ENCODE results near the gene ZACN. TPM values are rescaled to one million over a fixed set of nuclear protein-coding genes. Genes with fewer than 3 reads are reported as not detected.

Gene ZACN
- total RNA-seq, 2 experiments from 2014 or later, result 0.76 to 1.2 TPM

DNA sequence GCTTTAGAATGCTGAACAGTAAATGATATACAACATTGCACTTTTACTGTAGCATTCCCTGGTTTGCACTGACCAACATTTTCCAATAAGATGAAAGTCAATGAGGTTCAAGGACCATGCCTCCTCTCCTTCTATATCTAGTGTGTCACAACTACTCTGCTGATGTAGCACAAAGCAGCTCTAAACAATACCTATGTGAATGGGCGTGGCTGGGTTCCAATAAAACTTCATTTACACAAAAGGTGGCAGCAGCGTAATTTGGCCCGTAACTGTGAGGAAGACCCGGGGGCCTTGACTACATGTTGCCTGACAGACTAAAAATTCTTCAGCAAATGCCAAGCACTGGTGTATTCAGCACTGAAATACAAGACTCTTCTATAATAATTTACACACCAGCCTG, 13.2 kb upstream of the ZACN start:
- Histone ChIP-seq H3K4me2 (ENCODE audit: low read length) (no peak overlapping the region), H3K36me3 (ENCODE audit: insufficient read depth, low read length) (peaks cover 86% of the 10 kb centered on the region), H2AFZ (ENCODE audit: low read length) (no peak overlapping the region), H3K79me2 (ENCODE audit: insufficient read depth, low read depth, low read length) (peaks cover 27% of the 10 kb centered on the region), H3K4me3 (ENCODE audit: low read depth, low read length, poor library complexity, severe bottlenecking) (no peak overlapping the region), H3K9me2 (ENCODE audit: insufficient read depth, low read length) (no peaks in the 10 kb centered on the region), H3K9me3 (ENCODE audit: low read length) (no peaks in the 10 kb centered on the region), H3K27ac (ENCODE audit: low read depth, low read length, poor library complexity, severe bottlenecking) (no peak overlapping the region), H4K20me1 (ENCODE audit: insufficient read depth, low read length) (0 out of 2 replicates have a peak, but pooled peaks cover 2% of the 10 kb centered on the region), H3K4me1 (ENCODE audit: insufficient read depth, low read length, poor library complexity, severe bottlenecking) (peaks cover 21% of the 10 kb centered on the region)
- intact Hi-C loops (cut with micrococcal nuclease; ENCODE audit: unreplicated experiment), result no loop called here
- no peak for DNase-seq (ENCODE audit: low spot score)
- POLR2A ChIA-PET, result interaction anchor here (0.5 to 2.0 kb wide), 4 partner anchors 10 to 359 kb away, joined by 3 to 10 read pairs (median 6); no protein-coding TSS in a partner anchor
- CTCF ChIA-PET (ENCODE audit: unreplicated experiment), result interaction anchor here (0.6 kb wide), 2 partner anchors 770 to 1031 kb away, joined by 3 read pairs; no protein-coding TSS in a partner anchor
- no peak for TF ChIP-seq EZH2phosphoT487 (IDR thresholded peaks at IDR 0.05; ENCODE audit: borderline replicate concordance, low read depth, low read length)
- TF ChIP-seq, protein P1, sequence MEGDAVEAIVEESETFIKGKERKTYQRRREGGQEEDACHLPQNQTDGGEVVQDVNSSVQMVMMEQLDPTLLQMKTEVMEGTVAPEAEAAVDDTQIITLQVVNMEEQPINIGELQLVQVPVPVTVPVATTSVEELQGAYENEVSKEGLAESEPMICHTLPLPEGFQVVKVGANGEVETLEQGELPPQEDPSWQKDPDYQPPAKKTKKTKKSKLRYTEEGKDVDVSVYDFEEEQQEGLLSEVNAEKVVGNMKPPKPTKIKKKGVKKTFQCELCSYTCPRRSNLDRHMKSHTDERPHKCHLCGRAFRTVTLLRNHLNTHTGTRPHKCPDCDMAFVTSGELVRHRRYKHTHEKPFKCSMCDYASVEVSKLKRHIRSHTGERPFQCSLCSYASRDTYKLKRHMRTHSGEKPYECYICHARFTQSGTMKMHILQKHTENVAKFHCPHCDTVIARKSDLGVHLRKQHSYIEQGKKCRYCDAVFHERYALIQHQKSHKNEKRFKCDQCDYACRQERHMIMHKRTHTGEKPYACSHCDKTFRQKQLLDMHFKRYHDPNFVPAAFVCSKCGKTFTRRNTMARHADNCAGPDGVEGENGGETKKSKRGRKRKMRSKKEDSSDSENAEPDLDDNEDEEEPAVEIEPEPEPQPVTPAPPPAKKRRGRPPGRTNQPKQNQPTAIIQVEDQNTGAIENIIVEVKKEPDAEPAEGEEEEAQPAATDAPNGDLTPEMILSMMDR (conservative IDR thresholded peaks at IDR 0.05; ENCODE audit: low read length), result no peak
- BruUV-seq (replicated peaks), result no TSS peak

DNA sequence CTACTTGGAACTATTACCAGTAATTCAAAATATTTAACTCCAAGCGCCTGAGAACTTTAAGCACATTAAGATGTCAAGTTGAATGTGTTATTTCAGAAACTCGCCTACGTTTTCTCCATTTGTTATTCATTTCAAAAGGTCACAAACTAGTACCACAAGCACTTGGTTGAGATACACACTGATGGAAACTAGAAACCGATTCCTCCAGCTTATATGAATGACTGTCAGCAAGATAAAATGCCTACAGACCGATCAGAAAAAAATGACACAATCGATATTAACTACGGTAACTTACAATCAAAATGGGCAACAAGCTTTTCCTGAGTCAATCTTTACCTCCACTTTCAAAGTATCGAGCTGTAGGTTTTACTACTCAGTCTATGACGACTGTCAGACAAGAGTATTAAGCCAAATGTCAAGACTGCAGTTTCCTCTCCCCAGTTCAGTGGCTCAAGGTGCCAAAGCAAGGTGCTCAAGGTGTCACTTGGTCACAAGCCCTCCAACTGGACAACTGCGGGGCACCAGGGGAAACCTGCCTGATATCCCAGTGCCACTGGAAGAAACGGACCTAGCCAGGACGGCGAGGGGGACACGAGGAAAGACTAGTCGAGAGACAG, 7.3 kb upstream of the ZACN start:
- DNase-seq (ENCODE audit: low spot score), result peak; percentile 48
- Histone ChIP-seq H3K9me2 (ENCODE audit: insufficient read depth, low read length) (no peaks in the 10 kb centered on the region), H3K4me2 (ENCODE audit: low read length) (peak overlapping the region; percentile 74), H2AFZ (ENCODE audit: low read length) (peak overlapping the region; percentile 87; the same call in 1 of the 2 replicates), H3K4me3 (ENCODE audit: low read depth, low read length, poor library complexity, severe bottlenecking) (peak overlapping the region; percentile 78), H3K4me1 (ENCODE audit: insufficient read depth, low read length, poor library complexity, severe bottlenecking) (peaks cover 20% of the 10 kb centered on the region), H4K20me1 (ENCODE audit: insufficient read depth, low read length) (0 out of 2 replicates have a peak, but pooled peaks cover 4% of the 10 kb centered on the region), H3K27ac (ENCODE audit: low read depth, low read length, poor library complexity, severe bottlenecking) (peak overlapping the region; percentile 72), H3K79me2 (ENCODE audit: insufficient read depth, low read depth, low read length) (peaks cover 48% of the 10 kb centered on the region), H3K9me3 (ENCODE audit: low read length) (no peaks in the 10 kb centered on the region), H3K36me3 (ENCODE audit: insufficient read depth, low read length) (peaks cover 32% of the 10 kb centered on the region)
- POLR2A ChIA-PET, result interaction anchor here (0.6 to 2.3 kb wide), 8 partner anchors 34 to 191 kb away, joined by 3 to 12 read pairs (median 4); no protein-coding TSS in a partner anchor
- no peak for TF ChIP-seq EZH2phosphoT487 (IDR thresholded peaks at IDR 0.05; ENCODE audit: borderline replicate concordance, low read depth, low read length)
- TF ChIP-seq, protein P1 (conservative IDR thresholded peaks at IDR 0.05; ENCODE audit: low read length), result no peak
- intact Hi-C loops (cut with micrococcal nuclease; ENCODE audit: unreplicated experiment), result loop anchor here (1.0 to 5.0 kb wide), 5 partner anchors 57 to 283 kb away; partner anchors contain the start of genes ACOX1, TEN1, UBALD2 and WBP2
- BruUV-seq (replicated peaks), result TSS peak; percentile 80
- CTCF ChIA-PET (ENCODE audit: unreplicated experiment), result no interaction called here

Measured in OCI-LY7 (cell line).